Stimulated activated CD8-positive, alpha-beta memory T cell treated with anti-CD3 and anti-CD28 coated beads, Interleukin-7, amount 100 ng/mL, for 1 hour (primary cell): Measurements from ENCODE around the gene MAST2.

ENCODE experiments used
- DNase-seq, 2 donors: peaks; one replicate each; pipeline ENCODE4 v3.0.0-alpha.2; 2020; ENCODE audit warnings: low read depth in 2 of 2

The MAST2 gene

DNA sequence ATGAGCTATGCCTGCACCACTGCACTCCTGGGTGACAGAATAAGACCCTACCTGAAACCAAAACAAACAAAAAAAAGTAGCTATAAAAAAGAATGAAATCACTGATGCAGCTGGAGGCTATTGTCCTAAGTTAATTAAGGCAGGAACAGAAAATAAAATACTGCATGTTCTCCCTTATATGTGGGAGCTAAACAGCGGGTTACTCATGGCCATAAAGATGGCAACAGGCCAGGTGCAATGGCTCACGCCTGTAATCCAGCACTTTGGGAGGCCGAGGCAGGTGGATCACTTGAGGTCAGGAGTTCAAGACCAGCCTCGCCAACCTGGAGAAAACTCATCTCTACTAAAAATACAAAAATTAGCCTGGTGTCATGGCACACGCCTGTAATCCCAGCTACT, 176.4 kb downstream of the MAST2 start:
- no peak for DNase-seq

DNA sequence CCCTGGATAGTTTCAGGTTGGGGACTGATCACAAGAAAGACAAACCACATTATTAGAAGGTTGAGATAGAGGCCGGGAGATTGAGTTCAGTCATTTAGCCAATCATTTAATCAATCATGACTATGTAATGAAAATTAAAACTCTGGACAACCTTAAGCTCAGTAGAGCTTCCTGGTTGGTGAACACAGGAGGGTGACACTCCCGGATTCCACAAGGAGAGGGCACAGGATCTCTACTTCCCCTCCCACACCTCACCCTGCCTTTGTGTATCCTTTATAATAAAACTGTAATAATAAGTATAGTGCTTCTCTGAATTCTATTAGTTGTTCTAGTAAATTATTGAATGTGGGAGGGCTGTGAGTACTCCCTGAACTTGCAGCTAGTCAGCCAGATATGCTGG, 178.9 kb downstream of the MAST2 start:
- no peak for DNase-seq

DNA sequence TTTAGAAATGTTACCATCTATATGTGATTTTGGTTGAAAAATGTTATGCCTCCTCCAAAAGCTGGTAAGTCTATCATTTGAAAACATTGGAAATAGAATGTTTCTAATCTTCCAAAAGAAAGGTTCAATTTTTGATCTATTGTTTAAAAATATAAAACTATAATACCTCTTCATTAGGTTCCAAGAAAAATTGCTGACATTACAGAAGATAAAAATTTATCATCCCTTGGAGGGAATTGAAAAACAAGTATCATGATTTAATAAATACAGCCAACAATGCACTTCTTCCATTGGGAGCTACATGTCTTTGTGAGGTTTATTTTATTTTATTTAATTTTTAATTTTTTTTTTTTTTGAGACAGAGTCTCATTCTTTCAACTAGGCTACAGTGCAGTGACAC, 180.6 kb downstream of the MAST2 start:
- no peak for DNase-seq

DNA sequence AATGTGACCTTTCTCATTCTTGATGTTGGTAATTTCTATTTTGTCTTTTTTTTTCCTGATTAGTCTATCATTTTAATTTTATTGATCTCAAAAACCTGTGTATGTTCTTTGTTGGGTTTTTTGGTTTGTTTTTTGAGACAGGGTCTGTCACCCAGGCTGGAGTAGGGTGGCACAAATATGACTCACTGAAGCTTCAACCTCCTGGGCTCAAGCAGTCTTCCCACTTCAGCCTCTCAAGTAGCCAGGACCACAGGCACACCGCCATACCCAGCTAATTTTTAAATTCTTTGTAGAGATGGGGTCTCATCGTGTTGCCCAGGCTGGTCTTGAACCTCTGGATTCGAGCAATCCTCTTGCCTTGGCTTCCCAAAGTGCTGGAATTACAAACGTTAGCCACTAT, 183.8 kb downstream of the MAST2 start:
- no peak for DNase-seq

DNA sequence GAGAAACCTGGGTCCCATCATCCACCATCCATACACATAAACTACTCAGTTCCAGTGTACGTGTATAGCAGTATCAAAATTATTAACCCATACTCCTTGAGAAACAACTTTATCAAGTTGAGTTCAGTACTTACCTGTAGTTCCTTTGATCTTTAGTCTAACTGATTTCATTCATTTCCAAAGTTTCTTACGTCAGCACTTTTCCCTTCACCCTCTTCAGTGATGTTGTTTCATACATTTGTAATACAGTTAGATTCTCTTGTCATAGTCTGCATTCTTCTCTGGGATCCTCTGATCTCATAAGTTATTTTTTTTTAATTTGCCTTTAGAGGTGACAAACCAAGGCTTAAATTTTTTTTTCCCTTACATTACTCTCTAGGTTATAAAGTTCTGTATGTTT, 185.8 kb downstream of the MAST2 start:
- DNase-seq: no peak

DNA sequence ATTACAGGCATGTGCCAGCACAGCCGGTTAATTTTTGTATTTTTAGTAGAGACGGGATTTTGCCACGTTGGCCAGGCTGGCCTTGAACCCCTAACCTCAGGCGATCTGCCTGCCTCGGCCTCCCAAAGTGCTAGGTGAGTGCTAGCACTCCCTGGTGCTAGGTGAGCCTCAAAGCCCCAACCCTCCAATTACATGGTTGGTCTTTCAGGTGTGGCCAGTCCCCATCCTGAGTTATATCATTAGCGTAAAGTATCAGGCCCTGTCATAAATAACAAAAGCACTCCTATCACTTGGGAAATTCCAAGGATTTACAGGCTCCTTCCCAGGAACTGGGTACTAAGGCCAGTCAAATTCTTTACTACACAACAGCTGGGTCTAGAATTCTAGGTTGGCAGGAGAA, 191.0 kb downstream of the MAST2 start:
- DNase-seq: no peak

DNA sequence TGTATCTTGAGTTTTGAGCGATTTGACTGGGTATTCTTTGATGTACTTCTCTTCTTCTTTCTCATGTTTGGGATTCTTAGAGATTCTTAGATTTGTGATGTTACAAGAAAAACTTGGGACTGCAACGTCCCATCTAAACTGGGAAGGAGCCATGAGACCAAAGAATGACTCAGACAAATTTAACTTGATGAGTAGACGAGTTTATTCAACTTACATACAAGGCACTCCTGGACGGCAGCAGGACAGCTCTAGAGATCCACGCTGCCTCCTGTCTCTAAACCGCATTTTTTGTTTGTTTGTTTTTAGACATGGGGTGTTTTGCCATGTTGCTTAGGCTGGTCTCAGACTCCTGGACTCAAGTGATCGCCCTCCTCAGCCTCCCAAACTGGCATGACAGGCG, 191.9 kb downstream of the MAST2 start:
- no peak for DNase-seq

DNA sequence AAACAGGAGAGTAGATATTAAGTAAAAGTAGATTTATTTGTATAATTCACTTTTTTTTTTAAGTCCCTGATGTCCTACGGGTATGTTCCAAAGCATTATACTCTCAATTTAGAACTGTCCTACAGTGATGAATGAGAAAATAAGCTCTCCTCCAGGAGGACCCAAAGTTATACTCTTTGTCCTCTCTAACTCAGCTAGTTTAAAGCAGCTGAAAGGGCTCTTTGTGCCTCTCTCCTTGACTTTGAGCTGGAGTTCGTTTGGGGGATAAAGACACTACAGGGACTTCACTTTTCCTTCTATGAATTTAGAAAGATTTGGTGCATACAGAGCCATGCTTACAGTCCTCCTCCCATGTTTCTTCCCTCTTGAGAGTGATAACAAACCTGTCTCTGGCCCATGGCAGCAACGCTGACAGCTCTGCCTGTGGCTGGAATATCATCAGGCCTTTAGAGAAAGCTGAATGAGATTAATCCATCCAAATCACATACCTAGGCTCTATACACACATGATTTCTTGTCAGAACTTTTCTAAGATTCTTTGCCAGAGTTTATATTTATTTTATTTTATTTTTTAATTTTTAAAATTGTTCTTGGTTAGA, 194.7 kb downstream of the MAST2 start:
- no peak for DNase-seq

DNA sequence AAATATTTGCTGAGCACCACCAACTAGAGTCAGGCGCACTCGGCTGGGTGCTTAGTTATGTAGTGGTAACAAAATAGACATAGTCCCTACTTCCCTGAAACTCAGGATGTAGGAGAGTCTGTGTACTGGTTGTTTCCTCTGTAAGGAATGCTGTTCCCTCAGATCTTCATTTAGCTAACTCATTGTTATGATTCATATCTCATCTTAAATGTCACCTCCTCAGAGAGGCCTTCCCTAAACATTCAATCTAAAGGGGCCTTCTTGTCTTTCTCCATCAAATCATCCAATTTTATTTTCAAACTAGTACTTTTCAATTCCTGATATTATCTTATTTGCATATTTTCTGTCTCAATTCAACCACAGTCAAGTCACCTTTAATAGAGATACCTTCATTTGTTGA, 196.1 kb downstream of the MAST2 start:
- no peak for DNase-seq

DNA sequence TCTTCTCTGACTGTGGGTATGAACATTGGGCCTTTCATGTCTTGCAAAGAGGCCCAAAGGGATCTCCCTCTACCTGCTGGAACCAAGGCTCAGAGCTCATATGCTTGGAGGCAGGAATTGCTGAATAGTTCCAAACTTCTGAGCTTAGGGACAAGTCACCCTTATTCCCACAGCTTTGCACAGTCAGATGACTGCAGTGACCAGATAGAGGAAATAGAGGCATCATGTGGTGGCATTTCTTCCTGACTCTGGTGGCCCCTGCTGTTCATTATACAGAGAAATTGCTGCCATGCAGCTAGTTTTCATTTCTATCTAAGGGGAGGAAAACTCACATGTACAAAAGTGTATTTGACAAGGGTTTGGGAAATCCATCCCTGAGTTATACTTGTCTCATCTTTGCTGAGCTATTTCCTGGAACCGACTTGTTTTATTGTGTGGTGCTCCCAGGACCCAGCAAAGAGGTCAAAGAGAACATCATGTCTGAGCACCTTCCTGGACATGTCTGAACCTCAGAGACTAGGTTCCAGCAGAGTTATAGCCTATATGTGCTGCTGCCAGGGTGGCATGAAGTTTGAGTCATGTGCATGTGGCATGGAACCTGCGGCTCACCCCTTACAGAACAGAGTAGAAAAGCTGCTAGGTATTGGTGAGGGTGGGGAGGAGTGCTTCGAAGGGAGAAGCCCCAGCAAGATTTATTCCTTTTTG, 197.8 kb downstream of the MAST2 start:
- DNase-seq: no peak

DNA sequence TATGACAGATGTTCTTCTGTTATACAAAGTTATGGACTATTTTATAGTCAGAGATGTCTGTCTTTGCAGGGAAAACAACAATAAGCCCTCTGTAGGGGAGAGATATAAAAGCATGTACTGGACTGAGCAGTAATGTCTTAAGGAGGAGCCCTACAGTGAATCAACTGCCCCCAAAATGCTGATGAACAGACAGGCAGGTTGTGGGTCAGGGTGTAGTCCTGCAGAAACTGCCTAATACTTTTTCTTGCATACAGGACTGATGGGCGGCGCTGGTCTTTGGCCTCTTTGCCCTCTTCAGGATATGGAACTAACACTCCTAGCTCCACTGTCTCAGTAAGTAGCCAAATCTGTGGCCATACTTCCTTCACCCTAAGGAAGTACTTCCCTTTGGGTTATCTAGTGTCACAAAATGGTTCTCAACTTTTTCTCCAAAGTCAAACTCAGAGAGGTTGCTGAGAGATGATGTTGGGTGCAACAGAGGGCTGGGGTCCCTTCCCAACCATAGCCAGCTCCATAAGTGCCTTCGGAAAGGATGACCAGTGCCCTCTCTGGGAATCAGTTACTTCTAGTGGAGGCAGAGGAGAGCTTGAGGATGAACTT, 199.2 kb downstream of the MAST2 start:
- DNase-seq: no peak

DNA sequence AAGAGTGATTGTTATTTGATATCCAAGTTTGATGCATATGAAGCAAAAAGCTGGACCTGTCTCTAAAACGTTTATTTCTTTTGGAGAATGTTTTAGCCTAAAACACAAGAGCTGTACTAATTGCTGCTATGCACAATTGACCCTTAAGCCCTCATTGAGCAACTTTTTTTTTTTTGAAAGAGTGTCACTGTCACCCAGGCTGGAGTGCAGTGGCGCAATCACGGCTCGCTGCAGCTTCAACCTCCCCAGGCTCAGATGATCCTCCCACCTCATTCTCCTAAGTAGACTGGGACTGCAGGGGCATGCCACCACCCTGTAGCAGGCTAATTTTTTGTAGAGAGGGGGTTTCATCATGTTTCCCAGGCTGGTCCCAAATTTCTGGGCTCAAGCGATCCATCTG, 199.9 kb downstream of the MAST2 start:
- no peak for DNase-seq

DNA sequence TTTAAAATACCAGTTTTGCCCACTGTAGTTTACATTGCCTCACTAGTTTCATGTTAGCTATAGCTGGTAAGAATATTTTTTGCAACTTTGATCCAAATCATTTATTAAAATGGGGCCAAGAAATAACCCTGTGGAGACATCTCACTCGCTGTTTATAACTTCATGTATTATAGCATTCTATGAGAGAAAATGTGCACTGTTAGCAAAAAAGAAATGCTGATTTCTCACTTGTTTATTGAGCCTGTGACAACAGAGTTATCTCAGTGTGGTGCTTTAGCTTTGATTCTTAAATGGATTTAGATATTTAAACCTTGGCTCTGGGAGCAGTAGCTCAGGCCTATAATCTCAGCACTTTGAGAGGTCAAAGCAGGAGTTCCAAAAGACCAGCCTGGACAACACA, 201.1 kb downstream of the MAST2 start:
- DNase-seq: no peak

DNA sequence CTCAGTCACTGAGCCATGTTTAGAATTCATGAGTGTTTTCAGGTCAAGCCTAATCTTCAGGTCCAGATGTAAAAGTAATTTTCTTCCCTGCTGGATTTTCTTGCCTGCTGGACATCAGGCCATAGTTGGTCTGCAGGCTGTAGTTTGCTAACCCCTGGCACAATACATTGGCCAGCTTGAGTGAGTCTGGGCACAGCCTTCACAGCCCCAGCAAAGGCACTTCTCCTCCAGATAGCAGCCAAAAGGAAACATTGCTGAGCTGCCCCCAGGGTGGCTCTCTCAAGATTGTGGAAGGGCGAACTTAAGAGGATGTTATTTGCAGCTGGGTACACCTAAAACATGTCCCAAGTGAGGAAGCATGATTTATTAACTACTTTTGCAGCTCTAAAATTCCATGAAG, 202.2 kb downstream of the MAST2 start:
- no peak for DNase-seq

DNA sequence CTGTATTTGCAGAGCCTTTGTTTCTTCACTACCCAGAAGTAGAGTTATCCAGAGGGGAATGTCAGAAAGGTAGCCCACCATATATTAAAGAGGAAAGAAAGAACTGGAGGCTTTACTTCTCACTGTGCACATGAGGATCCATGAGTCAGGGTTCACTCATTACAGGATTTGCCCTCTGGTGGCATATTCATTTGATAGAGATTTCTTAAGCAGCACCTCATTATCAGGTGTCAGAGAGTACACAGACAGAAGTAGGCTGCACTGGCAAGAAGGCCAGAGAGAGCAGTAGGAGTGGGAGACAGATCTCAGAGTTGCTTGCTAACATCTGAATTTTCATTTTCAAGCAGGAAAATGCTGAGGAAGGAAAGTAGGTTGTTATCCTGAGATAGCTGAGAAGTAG, 205.2 kb downstream of the MAST2 start:
- no peak for DNase-seq

DNA sequence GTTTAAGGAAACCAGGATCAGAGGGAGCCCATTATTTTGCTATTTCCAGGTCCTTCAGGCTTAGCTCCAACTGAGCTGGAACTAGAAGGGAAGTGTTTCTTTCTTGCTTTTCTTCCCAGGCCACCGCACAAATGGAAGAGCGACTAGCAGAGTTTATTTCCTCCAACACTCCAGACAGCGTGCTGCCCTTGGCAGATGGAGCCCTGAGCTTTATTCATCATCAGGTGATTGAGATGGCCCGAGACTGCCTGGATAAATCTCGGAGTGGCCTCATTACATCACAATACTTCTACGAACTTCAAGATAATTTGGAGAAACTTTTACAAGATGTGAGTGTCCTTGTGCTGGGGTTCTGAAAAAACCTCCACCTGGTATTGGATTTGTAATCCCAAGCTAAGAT, 207.2 kb downstream of the MAST2 start:
- no peak for DNase-seq

DNA sequence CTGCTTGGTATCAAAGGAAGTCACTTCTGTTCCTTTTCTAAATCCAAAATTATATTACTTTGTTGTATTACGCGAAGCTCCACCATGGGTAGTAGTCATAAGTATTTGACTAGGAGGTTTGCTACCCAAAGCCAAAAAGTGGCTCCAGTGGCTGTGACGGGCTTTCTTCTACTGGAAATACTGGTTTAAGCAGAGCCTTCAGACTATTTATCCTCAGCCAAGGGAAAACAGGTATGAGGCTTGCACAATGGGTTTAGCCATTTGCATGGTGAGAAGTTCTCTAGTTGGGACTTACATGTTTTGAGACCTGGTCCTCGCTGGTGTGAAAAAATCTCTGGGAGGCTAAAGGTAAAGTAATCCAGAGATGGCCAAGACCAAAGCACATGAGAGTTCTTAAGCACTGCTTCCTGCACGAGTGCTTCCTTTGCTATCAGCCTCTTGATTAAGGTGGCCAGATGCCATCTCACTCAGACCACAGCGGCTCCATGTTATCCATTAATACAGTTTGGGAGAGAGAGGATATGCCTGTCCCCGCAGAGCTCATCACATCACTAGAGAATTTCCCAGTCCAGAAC, 207.8 kb downstream of the MAST2 start:
- no peak for DNase-seq

DNA sequence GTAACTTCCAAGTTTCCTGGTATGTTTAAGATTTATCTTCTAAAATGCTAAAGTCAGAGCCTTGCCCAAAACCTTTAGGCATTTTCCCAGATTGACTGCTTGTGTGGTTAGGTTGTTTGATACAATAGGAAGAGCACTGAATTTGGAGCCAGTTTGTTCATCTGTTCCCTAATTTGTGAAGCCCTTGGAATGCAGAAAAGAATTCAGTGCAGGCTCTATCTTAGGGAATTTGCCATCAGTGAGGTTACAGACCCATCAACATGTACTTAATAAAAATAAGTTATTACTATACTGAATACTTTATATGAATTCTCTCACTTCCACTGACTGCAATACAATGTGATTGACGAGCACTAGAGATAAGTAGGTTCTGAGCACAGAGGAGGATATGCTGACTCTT, 208.8 kb downstream of the MAST2 start:
- no peak for DNase-seq

DNA sequence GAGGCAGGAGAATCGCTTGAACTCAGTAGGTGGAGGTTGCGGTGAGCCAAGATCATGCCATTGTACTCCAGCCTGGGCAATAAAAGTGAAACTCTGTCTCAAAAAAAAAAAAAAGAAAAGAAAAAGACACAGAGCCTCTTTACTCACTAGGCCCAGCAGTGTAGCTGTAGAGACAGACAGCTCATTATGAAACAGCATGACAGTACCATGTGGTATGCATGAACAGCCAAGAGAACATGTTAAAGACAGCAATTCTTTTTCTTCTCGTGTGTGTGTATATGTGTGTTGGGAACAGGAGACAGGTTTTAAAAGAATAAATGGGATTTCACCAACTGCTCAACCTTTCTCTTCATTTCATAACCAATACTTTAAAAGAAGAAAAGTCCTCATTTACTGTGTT, 210.2 kb downstream of the MAST2 start:
- DNase-seq: no peak

DNA sequence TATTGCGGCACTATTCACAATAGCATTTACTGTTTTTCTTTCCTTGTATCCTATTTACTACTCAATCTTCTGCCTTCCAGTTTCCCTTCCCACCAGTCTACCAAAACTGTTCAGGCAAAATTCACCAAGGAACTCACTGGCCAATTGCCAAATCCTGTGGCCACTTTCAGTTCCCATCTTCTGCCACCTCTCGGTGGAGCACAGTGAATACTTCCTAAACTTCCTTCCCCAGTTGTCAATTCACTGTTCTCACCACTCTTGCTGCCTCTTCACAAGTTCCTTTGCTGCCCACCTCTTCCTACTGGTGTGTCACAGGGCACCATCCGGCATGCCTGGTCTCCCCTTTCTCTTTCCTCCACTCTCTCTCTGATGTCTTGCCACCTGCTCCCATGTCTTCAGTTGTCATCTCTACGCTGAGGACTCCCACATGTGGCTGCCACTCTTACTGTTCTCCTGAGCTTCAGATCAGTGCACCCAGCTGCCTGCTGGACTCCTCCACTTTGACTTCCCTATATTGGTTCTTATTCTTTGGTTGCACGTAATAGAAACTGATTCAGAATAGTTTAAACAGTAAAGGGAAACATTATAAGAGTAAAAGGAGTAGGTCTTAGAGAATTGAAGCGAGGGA, 214.6 kb downstream of the MAST2 start:
- no peak for DNase-seq

DNA sequence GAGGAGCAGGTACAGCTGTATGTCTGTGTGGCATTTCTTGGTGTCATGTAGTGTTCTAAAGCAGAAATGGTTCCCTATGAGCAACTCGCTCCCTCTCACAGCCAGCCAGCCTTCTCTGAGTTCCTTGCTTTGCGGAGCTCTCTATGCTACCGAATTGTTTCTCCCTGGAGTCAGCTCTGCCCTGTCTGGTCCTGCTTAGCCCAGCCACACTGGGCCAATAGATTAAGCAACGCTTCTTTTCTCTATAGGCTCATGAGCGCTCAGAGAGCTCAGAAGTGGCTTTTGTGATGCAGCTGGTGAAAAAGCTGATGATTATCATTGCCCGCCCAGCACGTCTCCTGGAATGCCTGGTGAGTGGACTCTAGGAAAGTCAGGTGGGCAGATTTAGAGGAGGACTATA, 215.9 kb downstream of the MAST2 start:
- DNase-seq: no peak

DNA sequence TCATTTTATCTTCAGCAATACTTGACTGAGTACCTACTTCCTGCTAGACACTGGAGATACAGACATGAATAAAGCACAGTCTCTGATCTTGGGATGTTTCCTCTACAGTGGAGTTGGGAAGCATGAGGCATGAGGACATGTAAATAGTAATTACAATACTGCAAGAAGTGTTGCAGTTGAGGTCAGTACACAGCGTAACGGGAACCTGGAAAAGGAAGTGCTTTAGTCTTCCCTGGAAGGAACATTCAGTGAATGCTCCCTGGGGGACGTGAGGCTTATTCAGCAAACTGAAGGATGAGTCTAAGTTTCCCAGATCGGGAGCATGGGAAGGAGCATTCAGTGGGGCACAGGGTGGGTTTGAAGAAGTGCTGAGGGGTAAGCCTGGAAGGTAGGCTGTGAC, 216.6 kb downstream of the MAST2 start:
- DNase-seq: no peak
